GM21786 (cell line): ENCODE measurements around the gene MYLIP.

Source experiments
- ATAC-seq: cut with Tn5 transposase; IDR thresholded peaks from one replicate; pipeline ENCODE4 v1.9.1; 2021; ENCODE audit not compliant: unreplicated experiment

The MYLIP gene

DNA sequence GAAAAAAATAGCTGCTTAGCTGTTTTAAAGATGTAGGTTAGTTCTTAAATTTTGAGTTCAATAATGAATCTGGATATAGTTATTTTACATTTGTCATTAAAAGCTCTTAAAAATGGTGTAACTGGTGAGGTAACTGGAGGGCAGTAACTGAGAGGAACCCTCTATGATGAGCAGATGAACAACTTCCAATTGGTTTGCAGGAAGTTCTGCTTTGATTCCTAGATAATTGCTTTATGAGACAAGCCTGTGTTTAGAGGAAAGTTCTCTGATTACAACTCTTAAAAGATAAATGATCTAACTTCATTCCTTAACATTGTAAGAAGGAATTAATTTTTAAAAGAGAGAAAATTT lies 8.5 kb downstream of the MYLIP start:
- ATAC-seq, result no peak

GRCh38 chr6:16139556-16139955 lies 10.7 kb downstream of the MYLIP start:
- ATAC-seq, result no peak

GRCh38 chr6:16140607-16141006 lies 11.7 kb downstream of the MYLIP start:
- no peak for ATAC-seq

GRCh38 chr6:16141514-16141913 lies 12.6 kb downstream of the MYLIP start:
- no peak for ATAC-seq

DNA sequence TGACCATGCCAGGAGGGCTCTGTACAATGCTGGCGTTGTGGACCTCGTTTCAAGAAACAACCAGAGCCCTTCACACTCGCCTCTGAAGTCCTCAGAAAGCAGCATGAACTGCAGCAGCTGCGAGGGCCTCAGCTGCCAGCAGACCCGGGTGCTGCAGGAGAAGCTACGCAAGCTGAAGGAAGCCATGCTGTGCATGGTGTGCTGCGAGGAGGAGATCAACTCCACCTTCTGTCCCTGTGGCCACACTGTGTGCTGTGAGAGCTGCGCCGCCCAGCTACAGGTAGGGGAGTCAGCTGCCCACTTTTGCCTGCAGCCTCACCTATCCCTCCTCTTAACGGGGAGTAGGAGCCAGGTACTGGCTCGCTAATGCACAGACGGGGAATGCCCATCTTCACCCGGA lies 16.2 kb downstream of the MYLIP start:
- no peak for ATAC-seq

- ATAC-seq, result no peak
These were observed 17.1 kb downstream of the MYLIP start for GRCh38 chr6:16146028-16146427.

DNA sequence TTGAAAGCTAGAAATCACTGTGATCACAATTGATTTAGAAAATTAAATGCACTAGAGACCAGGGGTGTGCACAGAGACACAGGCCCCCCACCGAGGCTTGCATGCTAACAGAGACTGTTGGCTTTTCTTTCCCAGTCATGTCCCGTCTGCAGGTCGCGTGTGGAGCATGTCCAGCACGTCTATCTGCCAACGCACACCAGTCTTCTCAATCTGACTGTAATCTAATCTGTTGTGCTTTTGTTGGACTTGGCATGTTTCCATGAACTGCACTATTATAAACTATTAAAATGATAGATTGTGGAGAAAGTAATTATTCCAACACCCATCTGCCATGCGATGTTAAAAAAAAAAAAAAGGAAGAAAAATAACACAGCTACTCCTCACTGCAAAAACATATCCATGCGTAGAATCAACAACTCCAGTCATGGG lies 17.7 kb downstream of the MYLIP start:
- ATAC-seq, result no peak

GRCh38 chr6:16148498-16148897 lies 19.6 kb downstream of the MYLIP start:
- no peak for ATAC-seq

GRCh38 chr6:16149305-16149704 lies 20.4 kb downstream of the MYLIP start:
- no peak for ATAC-seq

GRCh38 chr6:16150098-16150497 lies 21.2 kb downstream of the MYLIP start:
- no peak for ATAC-seq

- ATAC-seq, result no peak
These were observed 24.4 kb downstream of the MYLIP start for GRCh38 chr6:16153211-16153820.

GRCh38 chr6:16154904-16155303 lies 26.0 kb downstream of the MYLIP start:
- no peak for ATAC-seq

- no peak for ATAC-seq
These were observed 28.6 kb downstream of the MYLIP start for GRCh38 chr6:16157492-16157891.

GRCh38 chr6:16157909-16158308 lies 29.0 kb downstream of the MYLIP start:
- no peak for ATAC-seq

- no peak for ATAC-seq
These were observed 30.2 kb downstream of the MYLIP start for GRCh38 chr6:16158943-16159557.

- no peak for ATAC-seq
These were observed 31.9 kb downstream of the MYLIP start for GRCh38 chr6:16160794-16161193.

DNA sequence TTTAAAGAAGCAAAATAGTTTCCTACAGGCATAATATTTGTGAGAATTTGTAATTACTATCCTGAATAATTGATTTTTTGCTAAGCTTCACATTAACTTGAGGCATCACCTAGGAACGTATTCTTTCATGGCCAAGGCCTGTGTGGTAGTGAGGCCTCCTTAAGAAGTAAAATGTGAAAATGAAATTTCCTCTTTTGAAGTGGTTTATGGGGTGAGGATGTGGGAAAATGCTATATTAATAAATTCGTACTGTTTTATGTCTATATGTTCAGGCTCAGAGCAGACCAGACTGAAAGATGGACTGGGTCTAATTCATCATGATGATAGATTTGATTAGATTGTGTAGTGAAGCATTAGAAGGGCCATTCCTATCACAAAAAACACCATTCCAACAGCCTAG lies 33.1 kb downstream of the MYLIP start:
- ATAC-seq, result no peak

- no peak for ATAC-seq
These were observed 34.2 kb downstream of the MYLIP start for GRCh38 chr6:16163066-16163465.

- ATAC-seq, result no peak
These were observed 34.8 kb downstream of the MYLIP start for GRCh38 chr6:16163535-16164300.

DNA sequence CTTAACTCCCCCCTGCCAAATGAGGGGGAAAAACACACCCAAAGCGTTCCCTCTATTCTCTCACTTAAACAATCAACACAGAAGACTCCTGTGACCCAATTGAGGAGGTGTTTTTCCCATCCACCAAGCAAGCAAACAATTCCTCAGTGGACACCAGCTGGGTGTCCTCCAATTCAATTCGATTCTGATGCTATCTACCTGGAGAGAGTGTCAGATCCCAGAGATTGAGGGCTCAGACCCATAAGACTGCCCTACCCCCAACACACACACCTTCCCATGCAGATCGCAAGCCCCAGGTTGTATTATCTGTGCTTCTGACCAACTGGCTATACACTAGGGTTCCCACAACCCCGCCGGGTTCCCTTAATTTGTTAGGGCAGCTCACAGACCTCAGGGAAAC lies 36.8 kb downstream of the MYLIP start:
- no peak for ATAC-seq

DNA sequence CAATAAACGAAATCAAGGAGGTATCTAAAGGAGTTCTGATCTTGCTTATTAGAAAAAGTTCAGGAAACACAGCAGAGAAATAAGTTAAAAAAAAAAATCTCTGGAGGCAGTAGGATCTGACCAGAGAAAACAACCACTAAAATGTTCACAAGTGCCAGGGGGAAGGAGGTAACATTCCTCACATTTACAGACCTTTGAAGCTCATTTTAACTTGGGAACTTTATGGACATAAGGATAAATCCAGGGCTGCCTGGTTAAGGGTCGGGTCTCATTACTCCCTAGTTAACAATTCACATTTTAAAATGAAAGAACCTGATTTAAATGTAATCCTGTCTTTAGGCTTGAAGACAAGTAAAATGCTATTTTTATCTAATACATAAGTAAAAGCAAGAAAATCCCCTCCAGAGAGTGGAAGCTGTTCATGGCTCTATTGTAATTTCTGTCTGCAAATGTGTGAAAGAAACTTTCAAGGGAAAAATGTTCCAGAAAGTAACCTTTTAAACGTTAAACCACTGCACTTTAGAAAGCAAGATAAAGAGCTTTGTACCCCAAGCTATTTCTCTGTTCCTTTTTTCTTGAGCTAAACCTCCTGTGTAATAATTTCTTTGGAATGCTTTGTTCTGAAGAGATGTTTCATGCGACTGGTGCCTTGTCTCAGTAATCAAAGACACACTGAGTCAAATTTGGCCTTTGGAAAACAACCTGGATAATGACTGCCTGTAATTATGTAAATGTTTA lies 38.2 kb downstream of the MYLIP start:
- no peak for ATAC-seq

DNA sequence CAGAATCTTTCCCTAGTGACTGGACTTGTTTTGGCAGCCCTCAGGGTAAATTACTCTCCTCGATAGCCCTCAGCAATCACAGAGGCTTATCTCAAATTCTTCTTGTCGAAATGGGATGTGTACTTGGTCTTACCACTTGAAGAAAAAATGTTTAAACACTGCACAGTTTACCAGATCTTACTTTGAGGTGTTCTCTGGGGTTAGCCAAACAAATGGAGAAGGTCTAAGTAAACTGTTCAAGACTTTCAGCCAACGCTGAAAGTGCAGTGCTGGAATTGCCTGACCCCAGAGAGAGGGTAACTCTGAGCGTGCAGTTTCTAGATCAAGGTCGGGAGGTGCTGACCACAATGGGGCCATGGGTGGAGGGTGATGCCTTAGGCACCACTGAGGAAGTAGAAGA lies 39.2 kb downstream of the MYLIP start:
- no peak for ATAC-seq
